ENCODE results near the gene ERP44. TPM values are rescaled to one million over a fixed set of nuclear protein-coding genes. Genes with fewer than 3 reads are reported as not detected.

The ERP44 gene
- total and polyA plus RNA-seq, 7 experiments from 2014 or later = 9.8 to 38.2 (median 16.0) TPM

DNA sequence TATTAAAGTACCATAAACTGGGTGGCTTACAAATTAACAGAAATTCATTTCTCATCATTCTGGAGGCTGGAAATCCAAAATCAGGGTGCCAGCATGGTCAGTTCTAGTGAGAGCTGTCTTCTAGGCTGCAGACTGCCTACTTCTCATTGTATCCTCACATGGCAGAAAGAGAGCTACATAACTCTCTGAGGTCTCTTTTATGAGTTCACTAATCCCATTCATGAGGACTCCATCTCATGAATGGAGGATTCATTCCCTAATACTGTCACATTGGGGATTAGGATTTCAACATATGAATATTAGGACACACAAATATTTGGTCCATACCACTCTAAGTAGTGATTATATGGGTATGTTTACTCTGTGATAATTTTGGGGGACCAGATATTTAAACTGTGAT lies 84.0 kb downstream of the ERP44 start:
- no peak overlapping the region for H3K4me3 ChIP-seq (ENCODE audit: low read length)
- no peaks in the 10 kb centered on the region for H3K4me1 ChIP-seq (ENCODE audit: control insufficient read depth in 2 of 2, insufficient read depth in 2 of 2, low read length in 2 of 2)
- intact Hi-C loops (cut with micrococcal nuclease) = loop anchor here (5.0 kb wide), 2 partner anchors 193 to 853 kb away; partner anchors contain the start of gene NR4A3 (in 1 of the 2)
- H3K27me3 ChIP-seq (ENCODE audit: control insufficient read depth in 2 of 2, insufficient read depth in 2 of 2, low read length in 2 of 2) = no peaks in the 10 kb centered on the region
- no peak for DNase-seq
- no peak for ATAC-seq
- ChIA-PET POLR2A (no interaction called here), CTCF (no interaction called here)
- Mint-ChIP-seq H3K4me1 (peaks cover 0 to 4% (median under 1%) of the 10 kb centered on the region in 7 donors), H3K27me3 (no peaks in the 10 kb centered on the region), H3K27ac (no peak overlapping the region), H3K36me3 (peaks cover 19 to 69% (median 50%) of the 10 kb centered on the region in 5 donors), H3K9me3 (peaks cover 0 to 8% (median 4%) of the 10 kb centered on the region in 11 donors), H3K4me3 (no peak overlapping the region)
- H3K9me3 ChIP-seq (ENCODE audit: control insufficient read depth in 2 of 3, low read length in 3 of 3) = no peaks in the 10 kb centered on the region
- H3K27ac ChIP-seq (ENCODE audit: low read depth, low read length) = no peak overlapping the region
- peaks cover 3 to 39% (median 8%) of the 10 kb centered on the region in 3 experiments for H3K36me3 ChIP-seq (ENCODE audit: control insufficient read depth in 2 of 3, insufficient read depth in 3 of 3, low read length in 3 of 3)

DNA sequence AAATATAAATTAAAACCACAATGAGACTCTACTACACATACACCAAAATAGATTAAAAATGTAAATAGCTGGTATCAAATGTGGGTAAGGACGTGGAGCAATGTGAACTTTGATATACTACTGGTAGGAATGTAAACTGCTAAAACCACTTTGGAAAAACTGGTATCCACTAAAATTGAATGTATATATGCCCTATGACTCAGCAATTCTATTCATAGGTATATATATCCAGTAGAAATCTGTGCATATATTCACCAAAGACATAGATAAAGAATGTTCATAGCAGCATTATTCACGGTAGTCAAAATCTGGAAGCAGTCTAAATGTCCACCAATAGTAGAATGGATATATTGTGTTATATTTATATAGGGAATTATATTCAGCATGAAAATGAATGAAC lies 85.2 kb downstream of the ERP44 start:
- no peak for ATAC-seq
- Histone ChIP-seq H3K9me3 (ENCODE audit: control insufficient read depth in 2 of 3, low read length in 3 of 3) (no peaks in the 10 kb centered on the region), H3K27me3 (ENCODE audit: control insufficient read depth in 2 of 2, insufficient read depth in 2 of 2, low read length in 2 of 2) (no peaks in the 10 kb centered on the region), H3K4me3 (ENCODE audit: low read length) (no peak overlapping the region), H3K4me1 (ENCODE audit: control insufficient read depth in 2 of 2, insufficient read depth in 2 of 2, low read length in 2 of 2) (no peaks in the 10 kb centered on the region), H3K36me3 (ENCODE audit: control insufficient read depth in 2 of 3, insufficient read depth in 3 of 3, low read length in 3 of 3) (peaks cover 3 to 34% (median 8%) of the 10 kb centered on the region in 3 experiments), H3K27ac (ENCODE audit: low read depth, low read length) (no peak overlapping the region)
- Mint-ChIP-seq H3K4me1 (peaks cover 0 to 5% (median 0%) of the 10 kb centered on the region in 7 donors), H3K4me3 (no peak overlapping the region), H3K27me3 (no peaks in the 10 kb centered on the region), H3K9me3 (peaks cover 0 to 8% (median 4%) of the 10 kb centered on the region in 11 donors), H3K36me3 (peaks cover 13 to 62% (median 46%) of the 10 kb centered on the region in 5 donors), H3K27ac (no peak overlapping the region)
- CTCF ChIA-PET = no interaction called here
- intact Hi-C loops (cut with micrococcal nuclease) = loop anchor here (5.0 kb wide), 2 partner anchors 191 to 851 kb away; partner anchors contain the start of gene NR4A3 (in 1 of the 2)
- DNase-seq = no peak
- POLR2A ChIA-PET = no interaction called here

DNA sequence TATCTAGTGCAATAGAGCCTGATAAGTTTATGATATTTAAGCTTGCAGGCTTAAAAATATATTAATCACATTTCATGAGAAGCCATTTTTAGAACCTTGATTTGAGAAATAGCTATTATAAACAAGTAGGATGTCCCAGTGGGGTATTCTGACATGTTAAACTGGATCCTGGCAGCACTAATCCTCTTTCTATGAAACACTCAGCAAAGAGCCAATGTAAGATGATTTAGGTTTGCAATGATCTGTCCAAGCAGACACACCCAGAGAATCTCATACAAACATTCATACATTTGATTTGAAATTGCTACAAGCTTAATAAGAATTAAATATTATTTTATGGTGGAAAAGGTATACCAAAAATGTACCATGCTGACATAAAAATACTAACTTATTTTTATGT lies 86.5 kb downstream of the ERP44 start:
- intact Hi-C loops (cut with micrococcal nuclease) = loop anchor here (5.0 kb wide), 2 partner anchors 190 to 850 kb away; partner anchors contain the start of gene NR4A3 (in 1 of the 2)
- H3K9me3 ChIP-seq (ENCODE audit: control insufficient read depth in 2 of 3, low read length in 3 of 3) = no peaks in the 10 kb centered on the region
- H3K4me1 ChIP-seq (ENCODE audit: control insufficient read depth in 2 of 2, insufficient read depth in 2 of 2, low read length in 2 of 2) = no peaks in the 10 kb centered on the region
- H3K4me1 Mint-ChIP-seq = peaks cover 0 to 5% (median 0%) of the 10 kb centered on the region in 7 donors
- H3K36me3 Mint-ChIP-seq = peaks cover 8 to 57% (median 46%) of the 10 kb centered on the region in 5 donors
- no peak for DNase-seq
- CTCF ChIA-PET = interaction anchor here (0.6 to 1.7 kb wide), 2 partner anchors 11 to 1281 kb away, joined by 5 to 7 read pairs; no protein-coding TSS in a partner anchor
- no peak for ATAC-seq
- H3K9me3 Mint-ChIP-seq = peaks cover 0 to 8% (median 4%) of the 10 kb centered on the region in 11 donors
- no peak overlapping the region for H3K27ac Mint-ChIP-seq
- no peaks in the 10 kb centered on the region for H3K27me3 Mint-ChIP-seq
- no peaks in the 10 kb centered on the region for H3K27me3 ChIP-seq (ENCODE audit: control insufficient read depth in 2 of 2, insufficient read depth in 2 of 2, low read length in 2 of 2)
- POLR2A ChIA-PET = no interaction called here
- H3K4me3 Mint-ChIP-seq = no peak overlapping the region
- H3K4me3 ChIP-seq (ENCODE audit: low read length) = no peak overlapping the region
- peaks cover 3 to 26% (median 8%) of the 10 kb centered on the region in 3 experiments for H3K36me3 ChIP-seq (ENCODE audit: control insufficient read depth in 2 of 3, insufficient read depth in 3 of 3, low read length in 3 of 3)
- no peak overlapping the region for H3K27ac ChIP-seq (ENCODE audit: low read depth, low read length)

DNA sequence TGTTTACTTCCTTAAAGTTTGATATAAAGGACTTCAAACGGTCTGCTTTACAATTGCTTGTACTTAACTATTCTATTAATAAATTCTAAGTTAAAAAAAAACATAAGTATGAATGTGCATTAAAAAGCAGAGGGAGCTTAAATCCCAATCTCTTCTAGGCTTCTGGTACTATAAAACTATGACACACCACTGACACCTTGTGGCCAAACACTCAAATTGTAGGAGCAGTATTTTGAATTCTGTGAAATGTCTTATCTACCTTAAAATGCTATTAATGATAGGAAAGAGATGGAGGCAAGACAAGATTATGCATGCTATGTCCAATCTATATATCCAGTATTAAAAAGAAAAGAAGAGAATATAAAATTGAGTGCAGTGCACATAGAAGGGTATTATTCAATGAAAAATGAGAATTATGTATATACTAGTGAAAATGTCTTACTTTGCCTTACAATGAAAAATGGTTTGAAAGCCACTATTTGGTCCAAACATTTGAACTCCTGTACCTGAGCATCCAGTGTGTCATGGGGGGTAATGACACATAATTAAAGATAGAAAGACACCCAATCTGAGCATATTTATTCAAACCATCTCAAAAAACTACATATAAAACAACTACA lies 87.6 kb downstream of the ERP44 start:
- no peak overlapping the region for H3K27ac ChIP-seq (ENCODE audit: low read depth, low read length)
- Mint-ChIP-seq H3K9me3 (peaks cover 0 to 8% (median 4%) of the 10 kb centered on the region in 11 donors), H3K4me3 (no peak overlapping the region), H3K36me3 (peaks cover 8 to 66% (median 49%) of the 10 kb centered on the region in 5 donors), H3K27ac (no peak overlapping the region), H3K4me1 (peaks cover 0 to 5% (median 0%) of the 10 kb centered on the region in 7 donors), H3K27me3 (no peaks in the 10 kb centered on the region)
- POLR2A ChIA-PET = no interaction called here
- no peaks in the 10 kb centered on the region for H3K4me1 ChIP-seq (ENCODE audit: control insufficient read depth in 2 of 2, insufficient read depth in 2 of 2, low read length in 2 of 2)
- no peaks in the 10 kb centered on the region for H3K27me3 ChIP-seq (ENCODE audit: control insufficient read depth in 2 of 2, insufficient read depth in 2 of 2, low read length in 2 of 2)
- CTCF ChIA-PET = interaction anchor here (0.8 to 1.7 kb wide), 2 partner anchors 9 to 721 kb away, joined by 3 to 7 read pairs; no protein-coding TSS in a partner anchor
- H3K4me3 ChIP-seq (ENCODE audit: low read length) = no peak overlapping the region
- intact Hi-C loops (cut with micrococcal nuclease) = loop anchor here (1.0 to 5.0 kb wide), 7 partner anchors 187 to 849 kb away; partner anchors contain the start of gene NR4A3 (in 1 of the 2)
- peak in 7 of 9 donors; percentile 24 to 63 (median 42) for DNase-seq
- peak; percentile 67 for ATAC-seq
- peaks cover 3 to 21% (median 8%) of the 10 kb centered on the region in 3 experiments for H3K36me3 ChIP-seq (ENCODE audit: control insufficient read depth in 2 of 3, insufficient read depth in 3 of 3, low read length in 3 of 3)
- H3K9me3 ChIP-seq (ENCODE audit: control insufficient read depth in 2 of 3, low read length in 3 of 3) = no peaks in the 10 kb centered on the region

DNA sequence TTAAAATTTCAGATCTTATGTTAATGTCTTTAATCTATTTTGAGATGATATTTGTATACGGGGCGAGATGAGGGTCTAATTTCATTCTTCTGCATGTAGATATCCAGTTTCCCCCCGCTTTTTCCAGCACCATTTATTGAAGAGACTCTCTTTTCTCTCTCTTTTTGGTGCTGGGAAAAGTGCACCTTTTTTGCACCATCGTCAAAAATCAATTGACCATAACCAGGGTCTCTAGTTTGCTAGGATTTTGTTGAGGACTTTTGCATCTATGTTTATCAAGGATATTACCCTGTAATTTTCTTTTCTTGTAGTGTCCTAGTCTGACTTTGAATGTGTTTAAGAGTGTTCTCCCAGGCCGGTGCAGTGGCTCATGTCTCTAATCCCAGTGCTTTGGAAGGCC lies 99.0 kb downstream of the ERP44 start:
- H3K36me3 ChIP-seq (ENCODE audit: control insufficient read depth in 2 of 3, insufficient read depth in 3 of 3, low read length in 3 of 3) = peaks cover 0 to 20% (median 0%) of the 10 kb centered on the region in 3 experiments
- intact Hi-C loops (cut with micrococcal nuclease) = no loop called here
- POLR2A ChIA-PET = no interaction called here
- Mint-ChIP-seq H3K4me3 (no peak overlapping the region), H3K27me3 (no peaks in the 10 kb centered on the region), H3K36me3 (peaks cover 34 to 87% (median 82%) of the 10 kb centered on the region in 5 donors), H3K4me1 (peaks cover 0 to 14% (median 0%) of the 10 kb centered on the region in 7 donors), H3K9me3 (peaks cover 2 to 47% (median 8%) of the 10 kb centered on the region in 11 donors), H3K27ac (no peak overlapping the region)
- H3K4me3 ChIP-seq (ENCODE audit: low read length) = no peak overlapping the region
- DNase-seq (no peak), ATAC-seq (no peak)
- no peaks in the 10 kb centered on the region for H3K4me1 ChIP-seq (ENCODE audit: control insufficient read depth in 2 of 2, insufficient read depth in 2 of 2, low read length in 2 of 2)
- H3K9me3 ChIP-seq (ENCODE audit: control insufficient read depth in 2 of 3, low read length in 3 of 3) = peaks cover 0 to 2% (median 0%) of the 10 kb centered on the region in 3 experiments
- H3K27me3 ChIP-seq (ENCODE audit: control insufficient read depth in 2 of 2, insufficient read depth in 2 of 2, low read length in 2 of 2) = no peaks in the 10 kb centered on the region
- no peak overlapping the region for H3K27ac ChIP-seq (ENCODE audit: low read depth, low read length)
- CTCF ChIA-PET = no interaction called here

DNA sequence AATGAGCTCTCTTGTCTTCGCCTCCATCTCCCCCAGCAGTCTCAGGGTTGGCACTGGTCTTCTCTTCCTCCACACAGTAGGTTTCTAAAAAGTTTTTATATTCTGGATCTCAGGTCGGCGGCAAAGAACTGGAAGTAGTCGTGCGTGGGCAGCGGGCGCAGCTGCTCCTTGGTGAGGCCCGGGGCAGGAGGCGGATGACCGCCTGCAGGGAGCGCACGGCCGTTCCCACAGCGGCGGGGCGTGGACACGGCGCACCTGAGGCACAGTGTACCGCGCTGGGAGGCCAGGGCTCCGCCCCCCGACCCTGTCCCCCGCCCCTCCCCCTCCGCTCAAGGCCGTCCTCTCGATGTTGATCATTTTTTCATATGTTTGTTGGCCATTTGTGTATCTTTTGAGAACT lies 99.9 kb downstream of the ERP44 start:
- H3K27me3 Mint-ChIP-seq = no peaks in the 10 kb centered on the region
- H3K27ac Mint-ChIP-seq = peak overlapping the region in 2 of 9 donors; percentile 59 to 61
- Histone ChIP-seq H3K27ac (ENCODE audit: low read depth, low read length) (no peak overlapping the region), H3K9me3 (ENCODE audit: control insufficient read depth in 2 of 3, low read length in 3 of 3) (peaks cover 0 to 2% (median 0%) of the 10 kb centered on the region in 3 experiments), H3K27me3 (ENCODE audit: control insufficient read depth in 2 of 2, insufficient read depth in 2 of 2, low read length in 2 of 2) (no peaks in the 10 kb centered on the region), H3K4me1 (ENCODE audit: control insufficient read depth in 2 of 2, insufficient read depth in 2 of 2, low read length in 2 of 2) (no peaks in the 10 kb centered on the region), H3K4me3 (ENCODE audit: low read length) (no peak overlapping the region), H3K36me3 (ENCODE audit: control insufficient read depth in 2 of 3, insufficient read depth in 3 of 3, low read length in 3 of 3) (peaks cover 0 to 13% (median 0%) of the 10 kb centered on the region in 3 experiments)
- intact Hi-C loops (cut with micrococcal nuclease) = no loop called here
- CTCF ChIA-PET = no interaction called here
- DNase-seq (no peak), ATAC-seq (no peak)
- POLR2A ChIA-PET = no interaction called here
- H3K9me3 Mint-ChIP-seq = peaks cover 3 to 56% (median 17%) of the 10 kb centered on the region in 11 donors
- H3K4me3 Mint-ChIP-seq = peak overlapping the region in 1 of 10 donors; percentile 6
- H3K36me3 Mint-ChIP-seq = peaks cover 34 to 90% (median 83%) of the 10 kb centered on the region in 5 donors
- H3K4me1 Mint-ChIP-seq = peaks cover 0 to 14% (median 0%) of the 10 kb centered on the region in 7 donors

Measured in naive thymus-derived CD4-positive, alpha-beta T cell (primary cell).